Measurements from ENCODE around the gene MLPH. TPM values are rescaled to one million over a fixed set of nuclear protein-coding genes. Genes with fewer than 3 reads are reported as not detected.
A peak's percentile ranks its signal among the peaks of the same experiment; 100 is the strongest.

MLPH gene
- total and polyA plus RNA-seq, 2 of the 4 experiments (the other 2 are of a cell fraction): 13.8 to 21.6 TPM

DNA sequence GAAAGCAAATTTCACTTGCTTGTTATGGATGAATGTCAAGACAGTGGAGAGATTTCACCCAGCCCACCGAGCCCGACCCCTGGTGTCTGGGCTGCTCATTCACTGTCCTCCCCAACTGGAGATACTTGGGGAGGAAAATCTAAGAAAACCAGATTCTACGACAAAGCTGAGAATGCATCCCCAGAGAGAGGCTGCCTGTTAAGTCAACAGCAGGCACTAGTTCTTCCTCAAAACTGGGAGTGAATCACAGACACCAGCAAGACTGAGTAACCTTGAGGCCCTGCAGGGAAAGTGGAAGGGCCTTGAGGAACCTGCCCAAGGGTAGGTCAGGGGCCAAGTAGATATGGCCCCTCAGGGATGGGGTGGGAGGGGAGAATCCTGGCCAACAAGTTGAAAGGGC lies 34.2 kb upstream of the MLPH start:
- Histone ChIP-seq H2BK120ac (ENCODE audit: low read depth, low read length) (peak overlapping the region; percentile 36), H4K91ac (ENCODE audit: insufficient read depth, low read depth, low read length) (peak overlapping the region; percentile 83), H3K14ac (replicated peaks; ENCODE audit: low read depth, low read length) (peak overlapping the region; percentile 11; the same call in 1 of the 2 replicates), H2BK15ac (ENCODE audit: low read depth, low read length) (peak overlapping the region; percentile 84; the same call in 2 of the 3 replicates), H3K56ac (ENCODE audit: extremely low read depth, insufficient read depth, low read length) (no peak overlapping the region), H3K79me1 (ENCODE audit: low read depth in 1 of 2, low read length in 2 of 2) (peaks cover 0 to 24% of the 10 kb centered on the region in 2 experiments; a peak in 3 of 4 replicates), H3K4me2 (ENCODE audit: low read depth, low read length) (no peak overlapping the region), H3K36me3 (ENCODE audit: control insufficient read depth, insufficient read depth, low read length) (no peaks in the 10 kb centered on the region), H3K4me3 (ENCODE audit: insufficient read depth, low read depth, low read length) (no peak overlapping the region), H2AFZ (replicated peaks; ENCODE audit: low read length, poor library complexity) (peak overlapping the region; percentile 3), H2AK5ac (ENCODE audit: low read depth, low read length) (peak overlapping the region; percentile 88), H3K23ac (ENCODE audit: low read depth, low read length) (no peak overlapping the region), H3K9ac (ENCODE audit: low read depth, low read length) (no peak overlapping the region), H3K27ac (ENCODE audit: insufficient read depth, low read length) (0 out of 2 replicates have a peak overlapping the region, but pooled peaks have one; percentile 2), H3K18ac (ENCODE audit: low read depth, low read length) (peak overlapping the region; percentile 51; the same call in 1 of the 2 replicates), H3K4me1 (ENCODE audit: control insufficient read depth, insufficient read depth, low read length) (peaks cover 42% of the 10 kb centered on the region), H3K27me3 (ENCODE audit: control insufficient read depth, insufficient read depth, low read length) (no peaks in the 10 kb centered on the region), H2AK9ac (replicated peaks; ENCODE audit: low read depth, low read length, poor library complexity) (peak overlapping the region; percentile 35), H3K9me3 (ENCODE audit: control insufficient read depth, insufficient read depth, low read length) (no peaks in the 10 kb centered on the region), H4K20me1 (ENCODE audit: insufficient read depth, low read length) (no peaks in the 10 kb centered on the region), H2BK5ac (ENCODE audit: low read depth, low read length, poor library complexity, severe bottlenecking) (peak overlapping the region; percentile 23), H4K5ac (ENCODE audit: low read depth, low read length) (peak overlapping the region; percentile 59), H3K9me1 (ENCODE audit: insufficient read depth, low read length) (peaks cover 22% of the 10 kb centered on the region), H4K8ac (ENCODE audit: low read depth in 2 of 2, low read length in 2 of 2) (peak overlapping the region; percentile 75 to 77; a peak in 2 of 4 replicates), H2BK20ac (ENCODE audit: low read depth, low read length) (peak overlapping the region; percentile 76; the same call in 1 of the 2 replicates), H3K4ac (ENCODE audit: low read depth, low read length) (peak overlapping the region; percentile 18)
- POLR2A ChIA-PET (ENCODE audit: unreplicated experiment): no interaction called here
- CTCF ChIA-PET: interaction anchor here (0.9 kb wide), 1 partner anchor 32 kb away, joined by 3 read pairs; no protein-coding TSS in a partner anchor
- in situ Hi-C loops (cut with MboI; ENCODE audit: low sequenced_read_pairs) (no loop called here), intact Hi-C loops (cut with micrococcal nuclease) (no loop called here), dilution Hi-C loops (cut with HindIII; ENCODE audit: low sequenced_read_pairs, unreplicated experiment) (no loop called here)
- DNase-seq (peak; percentile 71), ATAC-seq (ENCODE audit: low read depth) (no peak)
- BruUV-seq (replicated peaks): no TSS peak
- WGBS, 2 experiments (ENCODE audit: extremely low coverage in 2 of 2, insufficient read length in 1 of 2): no CpG with 5 or more reads among the region's 3 CpGs
- TF ChIP-seq RAD21 (IDR thresholded peaks at IDR 0.05; ENCODE audit: low read length) (no peak), NFE2L2 (IDR thresholded peaks at IDR 0.05; ENCODE audit: low read depth, low read length) (no peak), RCOR1 (IDR thresholded peaks at IDR 0.05; ENCODE audit: insufficient replicate concordance, low read length) (no peak), RFX5 (IDR thresholded peaks at IDR 0.05; ENCODE audit: low read depth, low read length) (no peak), POLR2A (IDR thresholded peaks at IDR 0.05; ENCODE audit: low read depth, low read length) (no peak), MXI1 (IDR thresholded peaks at IDR 0.05; ENCODE audit: borderline replicate concordance, low read depth, low read length) (no peak)

All from IMR-90 (cell line).